ENCODE results near the gene WDR5.

WDR5 gene

GRCh38 chr9:134189470-134190231 is 53.8 kb downstream of the WDR5 start:
- DNase-seq = no peak

- DNase-seq = no peak
Observed at GRCh38 chr9:134190232-134191121, 54.6 kb downstream of the WDR5 start.

GRCh38 chr9:134191455-134192209 is 55.8 kb downstream of the WDR5 start:
- no peak for DNase-seq

- no peak for DNase-seq
Observed at GRCh38 chr9:134192311-134192950, 56.5 kb downstream of the WDR5 start.

GRCh38 chr9:134192951-134193731 is 57.3 kb downstream of the WDR5 start:
- no peak for DNase-seq

GRCh38 chr9:134193912-134194535 is 58.1 kb downstream of the WDR5 start:
- DNase-seq = no peak

GRCh38 chr9:134195558-134195957 is 59.7 kb downstream of the WDR5 start:
- DNase-seq = no peak

GRCh38 chr9:134196911-134197310 is 61.0 kb downstream of the WDR5 start:
- no peak for DNase-seq

- DNase-seq = no peak
Observed at GRCh38 chr9:134198791-134199190, 62.9 kb downstream of the WDR5 start.

GRCh38 chr9:134200730-134201129 is 64.8 kb downstream of the WDR5 start:
- DNase-seq = no peak

GRCh38 chr9:134203224-134203623 is 67.3 kb downstream of the WDR5 start:
- no peak for DNase-seq

GRCh38 chr9:134204041-134204440 is 68.2 kb downstream of the WDR5 start:
- no peak for DNase-seq

- DNase-seq = no peak
Observed at GRCh38 chr9:134204991-134205578, 69.2 kb downstream of the WDR5 start.

- no peak for DNase-seq
Observed at GRCh38 chr9:134205672-134206310, 69.9 kb downstream of the WDR5 start.

- DNase-seq = no peak
Observed at GRCh38 chr9:134206311-134207300, 70.7 kb downstream of the WDR5 start.

GRCh38 chr9:134208310-134208841 is 72.5 kb downstream of the WDR5 start:
- DNase-seq = no peak

- no peak for DNase-seq
Observed at GRCh38 chr9:134208981-134209725, 73.3 kb downstream of the WDR5 start.

Measured in CD4-positive, alpha-beta T cell treated with Interleukin-6 for 4 hours (primary cell).